WTC11 (cell line): ENCODE results near the gene PTPRG.

Experiments used
- CBFB ChIP-seq: sonication (generic); formaldehyde crosslinking; IDR thresholded peaks from 2 replicates; pipeline ENCODE4 v1.8.1; 2022; ENCODE audit warnings: mild to moderate bottlenecking, low read depth, missing genetic modification reagents
- CREB1 ChIP-seq: sonication (generic); formaldehyde crosslinking; IDR thresholded peaks from 2 replicates; pipeline ENCODE4 v1.8.0; 2023; ENCODE audit warnings: mild to moderate bottlenecking, missing genetic modification reagents
- CTCF ChIP-seq: fragments of 200-600 bp; IDR thresholded peaks from 2 replicates; pipeline ENCODE4 v1.8.0; 2022; ENCODE audit warnings: antibody characterized with exemption
- ETV6 ChIP-seq: sonication (generic); formaldehyde crosslinking; IDR thresholded peaks from 2 replicates; pipeline ENCODE4 v1.8.1; 2022; ENCODE audit warnings: mild to moderate bottlenecking, missing genetic modification reagents
- FOXJ3 ChIP-seq: sonication (generic); formaldehyde crosslinking; IDR thresholded peaks from 2 replicates; pipeline ENCODE4 v1.9.0; 2021; ENCODE audit warnings: missing genetic modification reagents, mild to moderate bottlenecking, borderline replicate concordance
- TF ChIP-seq, protein P1 (sequence below): sonication (generic); formaldehyde crosslinking; conservative IDR thresholded peaks from 2 replicates; pipeline ENCODE4 v1.8.1; 2022; ENCODE audit warnings: mild to moderate bottlenecking, missing genetic modification reagents
- TF ChIP-seq, protein P2 (sequence below): sonication (generic); formaldehyde crosslinking; IDR thresholded peaks from 2 replicates; pipeline ENCODE4 v1.8.1; 2023; ENCODE audit warnings: mild to moderate bottlenecking, missing genetic modification reagents
- TF ChIP-seq, protein P3 (sequence below): sonication (generic); formaldehyde crosslinking; IDR thresholded peaks from 2 replicates; pipeline ENCODE4 v1.8.1; 2023; ENCODE audit warnings: mild to moderate bottlenecking, missing genetic modification reagents
- TF ChIP-seq, protein P4 (sequence below): sonication (generic); formaldehyde crosslinking; IDR thresholded peaks from 2 replicates; pipeline ENCODE4 v1.8.1; 2022; ENCODE audit warnings: low read depth, missing genetic modification reagents, borderline replicate concordance

DNA sequence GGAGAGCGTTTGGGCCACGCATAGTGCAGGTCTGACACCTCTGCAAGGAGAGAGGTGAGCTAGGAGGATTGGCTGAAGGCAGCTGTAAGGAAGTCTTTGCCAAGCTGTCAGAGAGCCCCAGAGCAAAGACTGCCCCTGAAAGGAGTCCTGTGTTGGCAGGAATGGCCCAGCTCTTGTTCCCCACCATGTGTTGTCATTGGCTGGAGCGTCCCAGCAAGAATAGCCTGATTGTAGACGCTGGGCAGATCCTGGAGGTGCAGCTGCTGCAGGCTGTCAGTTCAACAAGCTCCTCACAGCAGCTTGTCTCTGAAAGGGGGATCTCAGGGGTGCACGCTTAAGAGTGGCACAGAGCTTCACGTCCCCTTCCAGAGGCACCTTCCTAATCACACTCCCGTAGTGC is 574.4 kb downstream of the PTPRG start:
- no peak for TF ChIP-seq CTCF
- no peak for TF ChIP-seq ETV6 (CRISPR knock-in tag)
- TF ChIP-seq CBFB (CRISPR knock-in tag): no peak
- TF ChIP-seq, protein P1, sequence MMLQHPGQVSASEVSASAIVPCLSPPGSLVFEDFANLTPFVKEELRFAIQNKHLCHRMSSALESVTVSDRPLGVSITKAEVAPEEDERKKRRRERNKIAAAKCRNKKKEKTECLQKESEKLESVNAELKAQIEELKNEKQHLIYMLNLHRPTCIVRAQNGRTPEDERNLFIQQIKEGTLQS (CRISPR knock-in tag): no peak
- TF ChIP-seq, protein P2, sequence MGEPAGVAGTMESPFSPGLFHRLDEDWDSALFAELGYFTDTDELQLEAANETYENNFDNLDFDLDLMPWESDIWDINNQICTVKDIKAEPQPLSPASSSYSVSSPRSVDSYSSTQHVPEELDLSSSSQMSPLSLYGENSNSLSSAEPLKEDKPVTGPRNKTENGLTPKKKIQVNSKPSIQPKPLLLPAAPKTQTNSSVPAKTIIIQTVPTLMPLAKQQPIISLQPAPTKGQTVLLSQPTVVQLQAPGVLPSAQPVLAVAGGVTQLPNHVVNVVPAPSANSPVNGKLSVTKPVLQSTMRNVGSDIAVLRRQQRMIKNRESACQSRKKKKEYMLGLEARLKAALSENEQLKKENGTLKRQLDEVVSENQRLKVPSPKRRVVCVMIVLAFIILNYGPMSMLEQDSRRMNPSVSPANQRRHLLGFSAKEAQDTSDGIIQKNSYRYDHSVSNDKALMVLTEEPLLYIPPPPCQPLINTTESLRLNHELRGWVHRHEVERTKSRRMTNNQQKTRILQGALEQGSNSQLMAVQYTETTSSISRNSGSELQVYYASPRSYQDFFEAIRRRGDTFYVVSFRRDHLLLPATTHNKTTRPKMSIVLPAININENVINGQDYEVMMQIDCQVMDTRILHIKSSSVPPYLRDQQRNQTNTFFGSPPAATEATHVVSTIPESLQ: no peak
- TF ChIP-seq CREB1: no peak
- TF ChIP-seq, protein P3, sequence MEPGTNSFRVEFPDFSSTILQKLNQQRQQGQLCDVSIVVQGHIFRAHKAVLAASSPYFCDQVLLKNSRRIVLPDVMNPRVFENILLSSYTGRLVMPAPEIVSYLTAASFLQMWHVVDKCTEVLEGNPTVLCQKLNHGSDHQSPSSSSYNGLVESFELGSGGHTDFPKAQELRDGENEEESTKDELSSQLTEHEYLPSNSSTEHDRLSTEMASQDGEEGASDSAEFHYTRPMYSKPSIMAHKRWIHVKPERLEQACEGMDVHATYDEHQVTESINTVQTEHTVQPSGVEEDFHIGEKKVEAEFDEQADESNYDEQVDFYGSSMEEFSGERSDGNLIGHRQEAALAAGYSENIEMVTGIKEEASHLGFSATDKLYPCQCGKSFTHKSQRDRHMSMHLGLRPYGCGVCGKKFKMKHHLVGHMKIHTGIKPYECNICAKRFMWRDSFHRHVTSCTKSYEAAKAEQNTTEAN: no peak
- TF ChIP-seq, protein P4, sequence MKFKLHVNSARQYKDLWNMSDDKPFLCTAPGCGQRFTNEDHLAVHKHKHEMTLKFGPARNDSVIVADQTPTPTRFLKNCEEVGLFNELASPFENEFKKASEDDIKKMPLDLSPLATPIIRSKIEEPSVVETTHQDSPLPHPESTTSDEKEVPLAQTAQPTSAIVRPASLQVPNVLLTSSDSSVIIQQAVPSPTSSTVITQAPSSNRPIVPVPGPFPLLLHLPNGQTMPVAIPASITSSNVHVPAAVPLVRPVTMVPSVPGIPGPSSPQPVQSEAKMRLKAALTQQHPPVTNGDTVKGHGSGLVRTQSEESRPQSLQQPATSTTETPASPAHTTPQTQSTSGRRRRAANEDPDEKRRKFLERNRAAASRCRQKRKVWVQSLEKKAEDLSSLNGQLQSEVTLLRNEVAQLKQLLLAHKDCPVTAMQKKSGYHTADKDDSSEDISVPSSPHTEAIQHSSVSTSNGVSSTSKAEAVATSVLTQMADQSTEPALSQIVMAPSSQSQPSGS (CRISPR knock-in tag): no peak
- TF ChIP-seq FOXJ3: no peak
